GM19438 (cell line): ENCODE results near the gene ANKRD33.

Source experiments
- ATAC-seq: cut with Tn5 transposase; IDR thresholded peaks from one replicate; pipeline ENCODE4 v1.9.1; 2021; ENCODE audit warnings: low read depth; ENCODE audit not compliant: unreplicated experiment

Gene ANKRD33

GRCh38 chr12:51855586-51856428 is 32.1 kb upstream of the ANKRD33 start:
- ATAC-seq, result no peak

- ATAC-seq, result no peak
Observed at GRCh38 chr12:51860986-51861385, 26.9 kb upstream of the ANKRD33 start.

- ATAC-seq, result no peak
Observed at GRCh38 chr12:51862947-51863346, 25.0 kb upstream of the ANKRD33 start.

DNA sequence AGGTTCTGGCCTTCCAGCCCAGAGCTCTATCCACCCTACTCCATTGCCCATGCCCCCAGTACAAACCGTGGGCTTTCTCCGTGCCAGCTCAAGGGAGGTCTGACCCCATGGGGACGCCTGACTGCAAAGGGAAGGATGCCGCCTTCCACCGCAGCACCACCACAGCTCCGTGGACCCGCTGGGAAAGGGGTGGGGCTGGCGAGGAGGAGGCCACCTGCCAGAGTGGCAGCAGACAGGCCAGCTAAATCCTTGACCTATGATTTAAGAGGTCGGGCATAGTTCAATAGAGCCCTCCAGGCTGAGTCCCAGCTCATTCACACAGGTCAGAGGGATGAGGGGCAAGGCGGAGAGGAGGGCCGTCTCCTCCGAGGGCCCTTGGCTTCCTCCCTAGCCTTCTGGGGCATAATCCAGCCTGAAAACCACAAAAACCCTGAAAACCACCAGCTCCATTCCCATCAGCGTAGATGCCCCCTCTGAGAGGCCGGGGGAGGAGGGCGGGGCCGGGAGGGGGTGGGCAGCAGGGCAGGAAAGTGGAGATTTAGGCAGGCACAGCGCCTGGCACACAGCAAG is 24.5 kb upstream of the ANKRD33 start:
- no peak for ATAC-seq

GRCh38 chr12:51863933-51864832 is 23.7 kb upstream of the ANKRD33 start:
- no peak for ATAC-seq

GRCh38 chr12:51864833-51865670 is 22.9 kb upstream of the ANKRD33 start:
- no peak for ATAC-seq

GRCh38 chr12:51865757-51866270 is 22.1 kb upstream of the ANKRD33 start:
- no peak for ATAC-seq

- no peak for ATAC-seq
Observed at GRCh38 chr12:51866324-51866723, 21.6 kb upstream of the ANKRD33 start.

- no peak for ATAC-seq
Observed at GRCh38 chr12:51866762-51867161, 21.1 kb upstream of the ANKRD33 start.

GRCh38 chr12:51867371-51867770 is 20.5 kb upstream of the ANKRD33 start:
- no peak for ATAC-seq

DNA sequence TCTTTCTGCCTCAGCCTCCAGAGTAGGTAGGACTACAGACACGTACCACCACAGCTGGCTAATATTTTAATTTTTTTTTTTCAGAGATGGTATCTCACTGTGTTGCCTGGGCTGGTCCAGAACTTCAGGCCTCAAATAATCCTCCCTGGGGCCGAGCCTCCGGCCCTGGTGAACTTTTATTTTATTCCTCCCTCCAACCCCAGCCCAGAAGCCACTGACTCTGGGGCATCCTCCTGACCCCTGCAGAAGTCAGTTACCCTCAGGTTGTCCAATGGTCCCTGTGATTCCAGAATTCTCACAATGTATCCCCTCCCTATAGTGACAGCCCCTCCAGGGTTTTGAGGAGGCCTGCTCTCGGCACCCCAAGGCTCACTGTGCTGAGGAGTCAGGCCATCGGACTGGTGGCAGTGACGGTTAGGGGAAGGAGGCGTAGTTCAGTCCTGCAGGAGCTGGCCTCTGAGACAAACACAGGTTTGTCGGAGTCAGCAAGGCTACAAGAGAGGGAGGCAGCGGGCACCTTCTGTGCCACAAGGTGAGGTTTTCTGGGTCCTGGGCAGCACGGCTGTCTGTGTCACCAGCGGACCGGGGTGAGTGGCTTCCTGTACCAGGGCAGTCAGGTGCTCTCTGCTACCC is 20.0 kb upstream of the ANKRD33 start:
- ATAC-seq, result no peak

DNA sequence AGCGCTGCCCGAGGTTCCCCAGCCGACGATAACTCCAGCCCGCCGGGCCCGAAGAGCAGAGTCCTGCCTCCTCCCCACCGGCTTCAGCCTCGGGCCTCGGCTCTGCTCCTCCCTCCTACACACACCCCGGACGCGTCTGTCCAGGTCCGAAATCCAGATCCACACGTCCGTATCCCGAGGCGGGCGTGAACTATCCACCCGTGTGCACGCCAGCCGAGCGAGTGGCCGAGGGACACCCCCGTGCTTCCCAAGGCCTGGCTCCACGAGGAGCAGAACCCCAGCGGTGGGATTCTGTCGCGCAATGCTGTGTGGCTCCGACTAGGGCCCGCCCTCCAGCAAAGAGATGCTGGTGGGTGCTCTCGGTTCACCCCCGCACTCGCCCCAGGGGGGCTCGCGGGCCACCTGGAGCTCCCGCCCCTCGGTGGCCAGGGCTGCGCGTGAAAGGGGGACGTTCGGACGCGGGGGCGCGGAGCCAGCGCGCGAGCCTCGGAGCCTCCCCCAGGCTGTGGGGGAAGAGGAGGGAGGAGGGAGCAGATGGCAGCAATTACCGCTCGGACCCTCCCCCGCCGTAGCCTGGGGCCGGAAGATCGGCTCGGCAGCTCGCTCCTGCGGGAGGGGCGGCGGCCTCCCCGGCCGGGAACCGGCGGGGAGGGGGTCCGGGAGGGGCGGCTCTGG is 18.9 kb upstream of the ANKRD33 start:
- ATAC-seq, result no peak

DNA sequence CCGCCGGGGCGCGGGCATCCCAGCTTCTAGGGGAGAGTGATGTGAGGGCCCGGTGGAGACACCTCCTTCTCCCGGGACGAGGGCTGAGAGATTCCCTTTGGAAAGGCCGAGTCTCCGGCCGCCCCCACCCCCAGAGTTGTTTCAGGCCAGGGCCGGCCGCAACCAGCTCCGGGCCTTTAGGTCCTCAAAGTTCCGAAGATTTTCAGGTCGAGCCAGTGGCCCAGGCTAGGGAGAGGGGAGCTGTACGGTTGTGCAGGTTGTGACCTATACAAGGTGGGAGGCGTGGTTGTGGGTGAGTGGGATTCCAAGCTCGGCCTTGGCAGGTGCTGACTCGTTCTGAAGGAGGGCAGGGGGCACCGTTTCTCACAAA is 18.4 kb upstream of the ANKRD33 start:
- ATAC-seq, result no peak

DNA sequence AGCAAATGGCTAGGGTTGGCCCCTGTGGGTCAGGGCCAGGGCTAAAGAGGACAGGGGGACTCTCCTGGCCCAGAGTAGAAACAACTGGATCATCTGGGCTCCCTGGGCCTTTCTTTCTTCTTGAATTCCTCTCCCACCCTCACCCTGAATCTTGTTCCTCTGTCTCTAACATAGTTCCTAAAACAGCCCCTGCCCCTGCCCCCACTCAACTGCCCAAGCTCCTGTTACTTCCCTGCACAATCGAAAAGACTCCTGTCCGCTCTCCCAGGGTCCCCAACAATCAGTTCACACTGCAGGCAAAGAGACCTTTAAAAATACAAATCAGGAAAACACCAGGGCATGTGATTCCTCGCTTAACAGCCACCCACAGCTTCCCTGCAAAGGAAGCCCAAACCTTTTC is 18.0 kb upstream of the ANKRD33 start:
- ATAC-seq, result no peak

GRCh38 chr12:51870504-51870903 is 17.4 kb upstream of the ANKRD33 start:
- ATAC-seq, result no peak

DNA sequence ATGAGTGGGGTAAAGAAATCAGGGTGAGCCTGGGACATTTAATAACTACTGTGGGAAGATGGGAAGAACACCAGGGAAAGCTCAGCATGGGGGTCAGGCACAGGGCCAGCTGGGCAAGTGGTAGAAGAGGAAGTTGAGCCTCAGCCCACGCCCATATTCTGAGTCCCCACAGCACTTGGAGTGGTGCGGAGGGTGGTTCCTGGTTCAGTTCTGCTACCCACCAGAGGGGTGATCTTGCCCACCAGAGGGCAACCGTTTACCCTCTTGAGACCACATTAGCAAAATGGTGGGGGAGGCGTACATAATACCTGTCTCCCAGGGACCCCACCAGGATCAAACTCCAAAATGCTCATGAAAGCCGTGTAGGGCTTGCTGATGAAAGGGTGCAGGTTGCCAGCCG is 16.8 kb upstream of the ANKRD33 start:
- ATAC-seq, result no peak

GRCh38 chr12:51871918-51872688 is 15.8 kb upstream of the ANKRD33 start:
- no peak for ATAC-seq

- ATAC-seq, result no peak
Observed at GRCh38 chr12:51872689-51872981, 15.3 kb upstream of the ANKRD33 start.
